ENCODE measurements around the gene ZNF507.
"Not testable (repeated sequence)": the region's sequence is repeated elsewhere in the genome, so short reads cannot be mapped to it uniquely, and the experiment has no call there.

ZNF507 gene

DNA sequence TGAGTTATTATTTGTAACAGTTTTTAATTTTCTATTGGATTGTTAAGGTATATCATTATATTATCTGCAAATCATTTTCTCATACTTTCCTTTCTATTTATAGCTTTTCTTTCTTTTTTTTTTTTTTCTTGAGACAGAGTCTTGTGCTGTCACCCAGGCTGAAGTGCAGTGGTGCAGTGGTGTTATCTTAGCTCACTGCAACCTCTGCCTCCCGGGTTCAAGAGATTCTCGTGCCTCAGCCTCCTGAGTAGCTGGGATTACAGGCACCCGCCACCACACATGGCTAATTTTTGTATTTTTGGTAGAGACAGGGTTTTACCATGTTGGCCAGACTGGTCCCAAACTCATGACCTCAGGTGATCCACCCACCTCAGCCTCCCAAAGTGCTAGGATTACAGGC lies 29.0 kb downstream of the ZNF507 start:
- H3K4ac ChIP-seq (ENCODE audit: low read depth, low read length); H2AK5ac ChIP-seq (ENCODE audit: low read length); H3K79me1 ChIP-seq (ENCODE audit: low read length); H2AFZ ChIP-seq (ENCODE audit: insufficient read depth, low read length, poor library complexity); H3K23ac ChIP-seq (ENCODE audit: low read length); DNase-seq; H2BK5ac ChIP-seq (ENCODE audit: low read depth, low read length, poor library complexity); H4K12ac ChIP-seq (ENCODE audit: low read depth, low read length); H3K9ac ChIP-seq (ENCODE audit: low read length); H2BK12ac ChIP-seq (ENCODE audit: low read length); H3K4me1 ChIP-seq (ENCODE audit: control insufficient read depth in 1 of 2, insufficient read depth in 2 of 2, low read length in 2 of 2); H3K79me2 ChIP-seq (ENCODE audit: control insufficient read depth, insufficient read depth, low read length, poor library complexity); H3K4me3 ChIP-seq (ENCODE audit: low read depth, low read length); H3K4me2 ChIP-seq (ENCODE audit: low read length); H3K27ac ChIP-seq (ENCODE audit: low read depth, low read length); H2BK120ac ChIP-seq (ENCODE audit: insufficient read depth, low read length, poor library complexity); H3K27me3 ChIP-seq (ENCODE audit: insufficient read depth, low read length); H3K14ac ChIP-seq (ENCODE audit: low read length); H4K8ac ChIP-seq (ENCODE audit: low read depth, low read length); H3K9me3 ChIP-seq (ENCODE audit: insufficient read depth, low read depth, low read length): not testable (repeated sequence)
- Histone ChIP-seq H3K18ac (ENCODE audit: low read length) (peak overlapping the region; percentile 64), H3K36me3 (ENCODE audit: control insufficient read depth in 1 of 2, insufficient read depth in 2 of 2, low read length in 2 of 2) (peaks cover 14 to 19% of the 10 kb centered on the region in 2 experiments), H4K91ac (ENCODE audit: low read depth, low read length) (peak overlapping the region; percentile 58)
- WGBS (ENCODE audit: extremely low coverage, insufficient coverage, insufficient read length): no CpG with 5 or more reads among the region's 3 CpGs

DNA sequence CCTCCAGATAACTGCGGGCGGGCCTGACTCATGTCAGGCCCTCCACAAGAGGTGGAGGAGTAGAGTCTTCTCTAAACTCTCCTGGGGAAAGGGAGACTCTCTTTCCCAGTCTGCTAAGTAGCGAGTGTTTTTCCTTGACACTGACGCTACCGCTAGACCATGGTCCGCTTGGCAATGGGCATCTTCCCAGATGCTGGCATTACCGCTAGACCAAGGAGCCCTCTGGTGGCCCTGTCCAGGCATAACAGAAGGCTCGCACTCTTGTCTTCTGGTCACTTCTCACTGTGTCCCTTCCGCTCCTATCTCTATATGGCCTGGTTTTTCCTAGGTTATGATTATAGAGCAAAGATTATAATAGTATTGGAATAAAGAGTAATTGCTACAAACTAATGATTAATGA lies 31.7 kb downstream of the ZNF507 start:
- H2BK5ac ChIP-seq (ENCODE audit: low read depth, low read length, poor library complexity); H3K14ac ChIP-seq (ENCODE audit: low read length); H4K91ac ChIP-seq (ENCODE audit: low read depth, low read length); H2AFZ ChIP-seq (ENCODE audit: insufficient read depth, low read length, poor library complexity); H3K4me2 ChIP-seq (ENCODE audit: low read length); H2BK120ac ChIP-seq (ENCODE audit: insufficient read depth, low read length, poor library complexity); H2BK12ac ChIP-seq (ENCODE audit: low read length); H3K4ac ChIP-seq (ENCODE audit: low read depth, low read length); H3K9ac ChIP-seq (ENCODE audit: low read length); H3K27ac ChIP-seq (ENCODE audit: low read depth, low read length); H3K23ac ChIP-seq (ENCODE audit: low read length); H3K9me3 ChIP-seq (ENCODE audit: insufficient read depth, low read depth, low read length); H2AK5ac ChIP-seq (ENCODE audit: low read length); H4K12ac ChIP-seq (ENCODE audit: low read depth, low read length); H3K4me3 ChIP-seq (ENCODE audit: low read depth, low read length); H3K27me3 ChIP-seq (ENCODE audit: insufficient read depth, low read length); H3K18ac ChIP-seq (ENCODE audit: low read length); H3K4me1 ChIP-seq (ENCODE audit: control insufficient read depth in 1 of 2, insufficient read depth in 2 of 2, low read length in 2 of 2); H3K79me1 ChIP-seq (ENCODE audit: low read length); H4K8ac ChIP-seq (ENCODE audit: low read depth, low read length); H3K79me2 ChIP-seq (ENCODE audit: control insufficient read depth, insufficient read depth, low read length, poor library complexity): not testable (repeated sequence)
- WGBS (ENCODE audit: extremely low coverage, insufficient coverage, insufficient read length): no CpG with 5 or more reads among the region's 9 CpGs
- peak in 1 of 2 donors; percentile 33 for DNase-seq
- H3K36me3 ChIP-seq (ENCODE audit: control insufficient read depth in 1 of 2, insufficient read depth in 2 of 2, low read length in 2 of 2): peaks cover 17% of the 10 kb centered on the region in 2 experiments

DNA sequence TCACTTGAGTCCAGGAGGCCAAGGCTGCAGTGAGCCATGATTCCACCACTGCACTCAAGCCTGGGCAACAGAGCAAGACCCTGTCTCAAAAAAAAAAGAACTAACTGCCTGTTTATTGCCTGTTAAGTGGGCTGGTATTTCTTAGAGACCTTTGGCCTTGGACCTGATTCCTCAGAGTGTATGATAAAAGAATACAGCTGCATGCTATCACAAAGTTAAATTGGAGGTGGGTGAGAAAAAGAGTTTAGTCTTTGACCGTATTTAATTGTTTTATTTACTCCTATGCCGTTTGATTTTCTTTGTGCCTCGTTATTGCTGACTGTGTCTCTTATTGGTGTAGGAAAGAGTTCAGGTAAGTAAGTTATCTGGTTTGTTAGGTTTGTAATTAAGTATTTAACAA lies 34.9 kb downstream of the ZNF507 start:
- no peak overlapping the region for H2BK12ac ChIP-seq (ENCODE audit: low read length)
- no peaks in the 10 kb centered on the region for H3K79me1 ChIP-seq (ENCODE audit: low read length)
- H3K18ac ChIP-seq (ENCODE audit: low read length): no peak overlapping the region
- no CpG with 5 or more reads among the region's 3 CpGs for WGBS (ENCODE audit: extremely low coverage, insufficient coverage, insufficient read length)
- no peak overlapping the region for H3K27ac ChIP-seq (ENCODE audit: low read depth, low read length)
- H3K23ac ChIP-seq (ENCODE audit: low read length): no peak overlapping the region
- H3K36me3 ChIP-seq (ENCODE audit: control insufficient read depth in 1 of 2, insufficient read depth in 2 of 2, low read length in 2 of 2): peaks cover 13 to 18% of the 10 kb centered on the region in 2 experiments
- H3K79me2 ChIP-seq (ENCODE audit: control insufficient read depth, insufficient read depth, low read length, poor library complexity): no peaks in the 10 kb centered on the region
- no peak overlapping the region for H3K4ac ChIP-seq (ENCODE audit: low read depth, low read length)
- no peak overlapping the region for H2AK5ac ChIP-seq (ENCODE audit: low read length)
- H4K12ac ChIP-seq (ENCODE audit: low read depth, low read length): no peak overlapping the region
- no peak overlapping the region for H3K9ac ChIP-seq (ENCODE audit: low read length)
- H4K91ac ChIP-seq (ENCODE audit: low read depth, low read length): no peak overlapping the region
- no peak overlapping the region for H2AFZ ChIP-seq (ENCODE audit: insufficient read depth, low read length, poor library complexity)
- DNase-seq: no peak
- H3K27me3 ChIP-seq (ENCODE audit: insufficient read depth, low read length): no peaks in the 10 kb centered on the region
- no peak overlapping the region for H2BK120ac ChIP-seq (ENCODE audit: insufficient read depth, low read length, poor library complexity)
- H4K8ac ChIP-seq (ENCODE audit: low read depth, low read length): no peak overlapping the region
- no peaks in the 10 kb centered on the region for H3K4me1 ChIP-seq (ENCODE audit: control insufficient read depth in 1 of 2, insufficient read depth in 2 of 2, low read length in 2 of 2)
- no peak overlapping the region for H3K4me2 ChIP-seq (ENCODE audit: low read length)
- no peak overlapping the region for H3K4me3 ChIP-seq (ENCODE audit: low read depth, low read length)
- H2BK5ac ChIP-seq (ENCODE audit: low read depth, low read length, poor library complexity): no peak overlapping the region
- H3K14ac ChIP-seq (ENCODE audit: low read length): no peak overlapping the region
- no peaks in the 10 kb centered on the region for H3K9me3 ChIP-seq (ENCODE audit: insufficient read depth, low read depth, low read length)

DNA sequence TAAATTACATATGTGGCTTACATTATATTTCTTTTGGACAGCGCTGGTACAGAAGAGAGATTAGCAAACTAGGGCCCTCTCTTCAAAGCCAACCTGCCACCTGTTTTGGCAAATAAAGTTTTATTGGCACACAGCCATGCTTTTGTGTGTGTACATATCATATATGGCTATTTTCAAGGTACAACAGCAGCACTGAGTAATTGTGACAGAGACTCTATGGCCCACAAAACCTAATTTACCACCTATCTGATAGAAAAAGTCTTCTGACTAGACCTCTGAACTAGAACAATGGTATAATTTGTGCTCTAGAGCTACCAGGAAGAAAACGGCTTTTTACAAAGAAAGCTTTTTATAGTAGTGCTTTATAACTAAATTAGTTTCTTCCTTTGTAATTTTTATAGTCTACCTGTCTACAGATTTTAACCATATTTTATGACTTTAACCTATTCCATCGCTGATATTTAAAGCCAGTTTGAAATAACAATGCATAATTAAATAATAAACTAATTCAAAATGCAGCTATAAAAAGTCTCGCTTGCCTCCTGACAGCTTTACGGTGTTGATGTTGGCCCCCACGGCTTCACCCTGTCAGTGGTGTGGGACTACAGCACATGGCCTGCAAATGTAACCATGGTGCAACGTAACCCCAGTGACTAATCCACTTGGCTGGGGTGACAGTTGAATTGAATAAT lies 42.4 kb downstream of the ZNF507 start:
- no peak overlapping the region for H3K27ac ChIP-seq (ENCODE audit: low read depth, low read length)
- no peak overlapping the region for H3K14ac ChIP-seq (ENCODE audit: low read length)
- no peak overlapping the region for H4K91ac ChIP-seq (ENCODE audit: low read depth, low read length)
- no peak overlapping the region for H3K18ac ChIP-seq (ENCODE audit: low read length)
- H2AFZ ChIP-seq (ENCODE audit: insufficient read depth, low read length, poor library complexity): no peak overlapping the region
- H3K4me1 ChIP-seq (ENCODE audit: control insufficient read depth in 1 of 2, insufficient read depth in 2 of 2, low read length in 2 of 2): no peaks in the 10 kb centered on the region
- no peak overlapping the region for H2BK5ac ChIP-seq (ENCODE audit: low read depth, low read length, poor library complexity)
- H3K27me3 ChIP-seq (ENCODE audit: insufficient read depth, low read length): no peaks in the 10 kb centered on the region
- no peak overlapping the region for H3K4ac ChIP-seq (ENCODE audit: low read depth, low read length)
- H4K12ac ChIP-seq (ENCODE audit: low read depth, low read length): no peak overlapping the region
- WGBS (ENCODE audit: extremely low coverage, insufficient coverage, insufficient read length): no CpG with 5 or more reads among the region's 7 CpGs
- H3K9ac ChIP-seq (ENCODE audit: low read length): peak overlapping the region; percentile 62
- H2BK120ac ChIP-seq (ENCODE audit: insufficient read depth, low read length, poor library complexity): no peak overlapping the region
- DNase-seq: no peak
- H3K79me1 ChIP-seq (ENCODE audit: low read length): no peaks in the 10 kb centered on the region
- peaks cover 0 to 2% of the 10 kb centered on the region in 2 experiments for H3K36me3 ChIP-seq (ENCODE audit: control insufficient read depth in 1 of 2, insufficient read depth in 2 of 2, low read length in 2 of 2)
- no peak overlapping the region for H3K23ac ChIP-seq (ENCODE audit: low read length)
- H2BK12ac ChIP-seq (ENCODE audit: low read length): no peak overlapping the region
- H3K79me2 ChIP-seq (ENCODE audit: control insufficient read depth, insufficient read depth, low read length, poor library complexity): no peaks in the 10 kb centered on the region
- no peak overlapping the region for H3K4me3 ChIP-seq (ENCODE audit: low read depth, low read length)
- no peak overlapping the region for H2AK5ac ChIP-seq (ENCODE audit: low read length)
- no peak overlapping the region for H3K4me2 ChIP-seq (ENCODE audit: low read length)
- H4K8ac ChIP-seq (ENCODE audit: low read depth, low read length): no peak overlapping the region
- no peaks in the 10 kb centered on the region for H3K9me3 ChIP-seq (ENCODE audit: insufficient read depth, low read depth, low read length)
